Measurements from ENCODE around the gene WFDC2.

The WFDC2 gene

GRCh38 chr20:45469336-45470261, at the start of gene WFDC2:
TSS of gene WFDC2 (plus strand) at chr20:45469753. CDS start at chr20:45469782, 29 bp downstream.
- no peak for DNase-seq

- no peak for DNase-seq
Observed at GRCh38 chr20:45420125-45420524, 49.4 kb upstream of the WFDC2 start.

- DNase-seq, result no peak
Observed at GRCh38 chr20:45423700-45424099, 45.9 kb upstream of the WFDC2 start.

- DNase-seq, result no peak
Observed at GRCh38 chr20:45425561-45425960, 44.0 kb upstream of the WFDC2 start.

- DNase-seq, result no peak
Observed at GRCh38 chr20:45426320-45427016, 43.1 kb upstream of the WFDC2 start.

- DNase-seq, result no peak
Observed at GRCh38 chr20:45427236-45428149, 42.1 kb upstream of the WFDC2 start.

- DNase-seq, result no peak
Observed at GRCh38 chr20:45429618-45430017, 39.9 kb upstream of the WFDC2 start.

GRCh38 chr20:45432294-45432693, 37.3 kb upstream of the WFDC2 start:
- DNase-seq, result no peak

- DNase-seq, result no peak
Observed at GRCh38 chr20:45433316-45433715, 36.2 kb upstream of the WFDC2 start.

GRCh38 chr20:45433976-45434375, 35.6 kb upstream of the WFDC2 start:
- DNase-seq, result no peak

GRCh38 chr20:45436732-45437485, 32.6 kb upstream of the WFDC2 start:
- DNase-seq, result no peak

GRCh38 chr20:45440424-45440823, 29.1 kb upstream of the WFDC2 start:
- DNase-seq, result no peak

- no peak for DNase-seq
Observed at GRCh38 chr20:45440891-45441685, 28.5 kb upstream of the WFDC2 start.

- DNase-seq, result no peak
Observed at GRCh38 chr20:45441746-45442145, 27.8 kb upstream of the WFDC2 start.

GRCh38 chr20:45444050-45444449, 25.5 kb upstream of the WFDC2 start:
- no peak for DNase-seq

GRCh38 chr20:45445805-45446562, 23.6 kb upstream of the WFDC2 start:
- no peak for DNase-seq

GRCh38 chr20:45448270-45448669, 21.3 kb upstream of the WFDC2 start:
- no peak for DNase-seq

GRCh38 chr20:45449528-45449927, 20.0 kb upstream of the WFDC2 start:
- DNase-seq, result no peak

GRCh38 chr20:45450097-45450818, 19.3 kb upstream of the WFDC2 start:
- DNase-seq, result no peak

- DNase-seq, result no peak
Observed at GRCh38 chr20:45452238-45452637, 17.3 kb upstream of the WFDC2 start.
